Measurements from ENCODE around the gene GADD45B. TPM values are rescaled to one million over a fixed set of nuclear protein-coding genes. Genes with fewer than 3 reads are reported as not detected.
"Not testable (repeated sequence)": the region's sequence is repeated elsewhere in the genome, so short reads cannot be mapped to it uniquely, and the experiment has no call there.

GADD45B gene
- total RNA-seq, 1 donor from 2014 or later = 31.1 TPM

DNA sequence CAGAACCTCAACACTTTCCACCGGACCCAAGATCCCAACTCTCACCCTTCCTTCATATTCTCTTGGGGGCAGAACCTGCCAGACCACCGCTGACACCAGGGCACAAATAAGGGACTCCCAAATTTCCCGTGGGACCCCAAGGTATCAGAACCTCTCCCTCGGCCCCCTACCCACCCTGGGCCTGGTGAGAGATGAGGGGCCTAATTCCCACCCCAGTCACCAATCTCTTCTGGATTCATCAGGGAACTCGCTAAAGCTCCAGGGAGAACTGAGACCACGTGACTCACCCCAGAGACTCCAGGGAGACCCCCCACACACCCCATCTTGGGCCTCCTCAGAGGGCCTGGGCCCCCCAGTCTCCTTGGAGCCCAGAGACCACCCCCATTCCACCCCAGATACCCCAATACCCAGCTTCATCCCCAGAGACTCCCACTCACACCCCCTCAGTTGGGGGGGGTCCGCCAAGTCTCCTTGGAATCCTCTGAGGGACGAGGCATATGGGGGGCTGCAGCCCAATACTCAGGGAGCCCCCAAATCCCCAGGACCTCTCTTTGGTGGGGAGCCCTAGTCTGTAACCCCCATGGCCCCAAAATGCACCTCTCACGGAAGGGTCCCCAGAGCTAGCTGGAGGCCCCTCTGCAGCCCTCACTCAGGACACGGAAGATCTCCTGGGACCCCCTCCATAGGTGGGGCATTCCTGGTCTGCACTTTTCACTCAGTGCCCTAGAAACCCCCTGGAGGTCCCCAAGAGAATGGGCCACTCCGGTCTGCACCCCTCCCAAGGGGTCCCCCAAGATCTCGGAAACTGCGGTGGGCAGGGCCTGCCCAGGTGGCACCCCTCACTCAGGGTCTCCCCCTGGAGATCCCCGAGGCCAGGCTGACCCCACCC, 20.7 kb upstream of the GADD45B start:
- TF ChIP-seq, protein P1, sequence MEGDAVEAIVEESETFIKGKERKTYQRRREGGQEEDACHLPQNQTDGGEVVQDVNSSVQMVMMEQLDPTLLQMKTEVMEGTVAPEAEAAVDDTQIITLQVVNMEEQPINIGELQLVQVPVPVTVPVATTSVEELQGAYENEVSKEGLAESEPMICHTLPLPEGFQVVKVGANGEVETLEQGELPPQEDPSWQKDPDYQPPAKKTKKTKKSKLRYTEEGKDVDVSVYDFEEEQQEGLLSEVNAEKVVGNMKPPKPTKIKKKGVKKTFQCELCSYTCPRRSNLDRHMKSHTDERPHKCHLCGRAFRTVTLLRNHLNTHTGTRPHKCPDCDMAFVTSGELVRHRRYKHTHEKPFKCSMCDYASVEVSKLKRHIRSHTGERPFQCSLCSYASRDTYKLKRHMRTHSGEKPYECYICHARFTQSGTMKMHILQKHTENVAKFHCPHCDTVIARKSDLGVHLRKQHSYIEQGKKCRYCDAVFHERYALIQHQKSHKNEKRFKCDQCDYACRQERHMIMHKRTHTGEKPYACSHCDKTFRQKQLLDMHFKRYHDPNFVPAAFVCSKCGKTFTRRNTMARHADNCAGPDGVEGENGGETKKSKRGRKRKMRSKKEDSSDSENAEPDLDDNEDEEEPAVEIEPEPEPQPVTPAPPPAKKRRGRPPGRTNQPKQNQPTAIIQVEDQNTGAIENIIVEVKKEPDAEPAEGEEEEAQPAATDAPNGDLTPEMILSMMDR (conservative IDR thresholded peaks at IDR 0.05) = no peak
- no peaks in the 10 kb centered on the region for H3K9me3 Mint-ChIP-seq
- no peaks in the 10 kb centered on the region for H3K36me3 Mint-ChIP-seq
- peaks cover 9% of the 10 kb centered on the region for H3K4me1 Mint-ChIP-seq (ENCODE audit: unreplicated experiment)
- no peaks in the 10 kb centered on the region for H3K27me3 Mint-ChIP-seq
- peak overlapping the region; percentile 58 for H3K27ac Mint-ChIP-seq
- DNase-seq (ENCODE audit: extremely low spot score, unreplicated experiment) = no peak
- peak overlapping the region; percentile 85 for H3K4me3 Mint-ChIP-seq

DNA sequence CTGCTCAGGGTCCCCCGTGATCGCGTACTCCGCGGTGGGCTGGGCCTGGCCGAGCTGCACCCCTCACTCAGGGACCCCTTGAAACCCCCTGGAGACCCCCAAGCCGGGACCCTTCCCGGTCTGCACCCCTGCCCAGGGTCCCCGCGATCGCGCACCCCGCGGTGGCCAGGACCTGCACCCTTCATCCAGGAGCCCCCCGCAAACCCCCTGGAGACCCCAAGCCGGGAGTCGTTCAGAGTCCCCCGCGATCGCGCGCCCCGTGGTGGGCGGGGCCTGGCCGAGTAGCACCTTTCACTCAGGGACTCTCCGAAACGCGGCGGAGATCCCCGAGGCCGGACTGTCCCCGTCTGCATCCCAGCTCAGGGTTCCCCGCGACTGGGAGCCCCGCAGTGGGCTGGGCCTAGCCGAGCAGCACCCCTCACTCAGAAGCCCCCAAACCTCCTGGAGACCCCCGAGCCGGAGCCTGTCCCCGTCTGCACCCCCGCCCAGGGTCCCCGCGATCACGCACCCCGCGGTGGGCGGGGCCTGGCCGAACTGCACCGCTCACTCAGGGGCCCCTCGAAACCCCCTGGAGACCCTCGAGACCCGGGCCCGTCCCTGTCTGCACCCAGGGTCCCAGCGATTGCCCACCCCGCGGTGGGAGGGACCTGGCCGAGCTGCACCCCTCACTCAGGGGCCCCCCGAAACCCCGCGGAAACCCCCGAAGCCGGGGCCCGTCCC, 19.9 kb upstream of the GADD45B start:
- Mint-ChIP-seq H3K4me3 (peak overlapping the region; percentile 85), H3K36me3 (no peaks in the 10 kb centered on the region), H3K27me3 (no peaks in the 10 kb centered on the region), H3K27ac (no peak overlapping the region), H3K9me3 (no peaks in the 10 kb centered on the region), H3K4me1 (ENCODE audit: unreplicated experiment) (peaks cover 10% of the 10 kb centered on the region)
- TF ChIP-seq, protein P1 (conservative IDR thresholded peaks at IDR 0.05) = no peak
- peak; percentile 71 for DNase-seq (ENCODE audit: extremely low spot score, unreplicated experiment)

DNA sequence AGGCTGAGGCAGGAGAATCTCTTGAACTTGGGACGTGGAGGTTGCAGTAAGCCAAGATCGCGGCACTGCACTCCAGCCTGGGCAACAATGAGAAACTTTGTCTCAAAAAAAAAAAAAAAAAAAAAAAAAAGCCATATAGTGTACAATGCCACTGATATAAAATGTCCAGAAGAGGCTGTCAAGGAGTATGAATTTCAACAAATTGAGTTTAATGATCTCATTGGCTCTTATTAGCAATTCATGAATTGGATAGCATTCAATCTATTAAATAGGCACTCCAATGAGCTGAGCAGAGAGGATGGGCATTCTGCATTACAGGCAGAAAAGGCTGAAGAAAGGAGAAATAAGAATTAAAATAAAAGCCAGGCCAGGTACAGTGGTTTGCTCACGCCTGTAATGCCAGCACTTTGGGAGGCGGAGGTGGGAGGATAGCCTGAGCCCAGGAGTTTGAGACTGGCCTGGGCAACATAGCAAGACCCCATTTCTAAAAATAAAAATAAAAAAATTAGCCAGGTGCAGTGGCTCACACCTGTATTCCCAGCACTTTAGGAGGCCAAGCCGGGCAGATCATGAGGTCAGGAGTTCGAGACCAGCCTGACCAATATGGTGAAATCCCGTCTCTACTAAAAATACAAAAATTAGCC, 18.4 kb upstream of the GADD45B start:
- peak overlapping the region; percentile 93 for H3K27ac Mint-ChIP-seq
- H3K27me3 Mint-ChIP-seq = no peaks in the 10 kb centered on the region
- H3K4me1 Mint-ChIP-seq (ENCODE audit: unreplicated experiment) = peaks cover 18% of the 10 kb centered on the region
- peak overlapping the region; percentile 92 for H3K4me3 Mint-ChIP-seq
- H3K36me3 Mint-ChIP-seq = no peaks in the 10 kb centered on the region
- TF ChIP-seq, protein P1 (conservative IDR thresholded peaks at IDR 0.05) = no peak
- no peaks in the 10 kb centered on the region for H3K9me3 Mint-ChIP-seq
- no peak for DNase-seq (ENCODE audit: extremely low spot score, unreplicated experiment)

DNA sequence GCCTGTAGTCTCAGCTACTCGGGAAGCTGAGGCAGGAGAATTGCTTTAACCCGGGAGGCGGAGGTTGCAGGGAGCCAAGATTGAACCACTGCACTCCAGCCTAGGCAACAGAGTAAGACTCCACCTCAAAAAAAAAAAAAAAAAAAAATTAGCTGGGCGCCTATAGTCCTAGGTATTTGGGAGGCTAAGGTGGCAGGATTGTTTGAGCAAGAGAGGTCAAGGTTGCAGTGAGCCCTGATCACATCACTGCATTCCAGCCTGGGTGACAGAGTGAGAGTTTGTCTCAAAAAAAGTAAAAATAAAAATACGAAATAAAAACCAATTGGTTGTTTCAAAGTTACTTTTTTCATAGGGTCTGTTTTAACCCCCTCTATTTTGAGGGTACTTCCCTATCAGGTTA, 17.9 kb upstream of the GADD45B start:
- TF ChIP-seq, protein P1 (conservative IDR thresholded peaks at IDR 0.05) = no peak
- H3K4me1 Mint-ChIP-seq (ENCODE audit: unreplicated experiment) = peaks cover 18% of the 10 kb centered on the region
- H3K4me3 Mint-ChIP-seq = no peak overlapping the region
- H3K36me3 Mint-ChIP-seq = no peaks in the 10 kb centered on the region
- H3K27ac Mint-ChIP-seq = no peak overlapping the region
- H3K27me3 Mint-ChIP-seq = no peaks in the 10 kb centered on the region
- H3K9me3 Mint-ChIP-seq = no peaks in the 10 kb centered on the region
- no peak for DNase-seq (ENCODE audit: extremely low spot score, unreplicated experiment)

DNA sequence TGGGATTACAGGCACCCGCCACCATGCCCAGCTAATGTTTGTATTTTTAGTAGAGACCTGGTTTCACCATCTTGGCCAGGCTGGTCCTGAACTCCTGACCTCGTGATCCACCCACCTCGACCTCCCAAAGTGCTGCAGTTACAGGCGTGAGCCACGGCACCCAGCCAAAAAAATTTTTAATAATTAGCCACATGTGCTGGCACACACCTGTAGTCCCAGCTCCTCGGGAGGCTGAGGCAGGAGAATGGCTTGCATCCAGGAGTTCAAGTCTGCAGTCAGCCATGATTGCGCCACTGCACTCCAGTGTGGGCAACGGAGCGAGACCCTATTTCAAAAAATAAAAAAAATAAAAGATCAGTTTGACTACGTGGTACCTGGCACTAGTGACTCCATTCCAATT, 17.2 kb upstream of the GADD45B start:
- not testable (repeated sequence) for H3K36me3 Mint-ChIP-seq; H3K9me3 Mint-ChIP-seq; H3K4me3 Mint-ChIP-seq; H3K27me3 Mint-ChIP-seq; DNase-seq (ENCODE audit: extremely low spot score, unreplicated experiment); H3K27ac Mint-ChIP-seq
- peaks cover 18% of the 10 kb centered on the region for H3K4me1 Mint-ChIP-seq (ENCODE audit: unreplicated experiment)
